GM19025 (cell line): ENCODE results near the gene DDX23.
"Not testable (repeated sequence)": the region's sequence is repeated elsewhere in the genome, so short reads cannot be mapped to it uniquely, and the experiment has no call there.

ENCODE experiments used
- ATAC-seq: cut with Tn5 transposase; IDR thresholded peaks from one replicate; pipeline ENCODE4 v1.9.1; 2021; ENCODE audit warnings: mild to moderate bottlenecking, low read depth, moderate library complexity; ENCODE audit not compliant: unreplicated experiment

DDX23 gene

GRCh38 chr12:48863291-48863690, 11.3 kb upstream of the DDX23 start:
- no peak for ATAC-seq

GRCh38 chr12:48862760-48863159, 10.8 kb upstream of the DDX23 start:
- no peak for ATAC-seq

DNA sequence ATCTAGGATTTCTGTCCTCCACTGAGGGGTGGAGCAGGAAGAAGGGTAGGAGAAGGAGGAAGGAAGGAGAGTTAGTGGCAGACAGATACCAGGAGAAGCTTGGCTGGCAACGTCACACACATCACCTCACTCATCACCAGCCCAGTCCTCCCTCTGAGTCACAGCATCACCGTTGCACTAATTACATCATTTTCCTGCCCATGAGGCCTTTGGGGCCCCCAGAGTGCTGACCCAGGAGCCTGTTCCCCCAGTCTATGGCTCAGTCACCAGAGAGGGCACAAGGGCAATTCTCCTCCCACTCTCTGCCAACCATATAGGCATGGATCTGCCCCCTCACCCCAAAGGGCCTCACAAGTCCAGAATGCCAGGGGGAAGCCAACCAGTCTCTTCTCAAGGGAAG, 9.1 kb upstream of the DDX23 start:
- ATAC-seq = no peak

DNA sequence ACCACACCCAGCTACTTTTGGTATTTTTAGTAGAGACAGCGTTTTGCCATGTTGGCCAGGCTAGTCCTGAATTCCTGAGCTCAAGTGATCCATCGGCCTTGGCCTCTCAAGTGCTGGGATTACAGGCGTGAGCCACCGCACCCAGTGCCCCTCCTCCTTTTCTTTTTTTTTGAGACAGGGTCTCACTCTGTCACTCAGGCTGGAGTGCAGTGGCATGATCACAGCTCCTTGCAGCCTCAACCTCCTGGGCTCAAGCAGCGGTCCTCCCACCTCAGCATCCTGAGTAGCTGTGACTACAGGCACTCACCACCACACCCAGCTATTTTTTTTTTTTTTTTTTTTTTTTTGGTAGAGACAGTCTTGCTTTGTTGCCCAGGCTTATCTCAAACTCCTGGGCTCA, 8.3 kb upstream of the DDX23 start:
- not testable (repeated sequence) for ATAC-seq

- ATAC-seq = no peak
Measured at GRCh38 chr12:48859607-48860006, 7.6 kb upstream of the DDX23 start.

GRCh38 chr12:48858043-48858442, 6.1 kb upstream of the DDX23 start:
- no peak for ATAC-seq

GRCh38 chr12:48857278-48857994, 5.5 kb upstream of the DDX23 start:
- ATAC-seq = no peak

GRCh38 chr12:48856379-48856778, 4.4 kb upstream of the DDX23 start:
- ATAC-seq = no peak

DNA sequence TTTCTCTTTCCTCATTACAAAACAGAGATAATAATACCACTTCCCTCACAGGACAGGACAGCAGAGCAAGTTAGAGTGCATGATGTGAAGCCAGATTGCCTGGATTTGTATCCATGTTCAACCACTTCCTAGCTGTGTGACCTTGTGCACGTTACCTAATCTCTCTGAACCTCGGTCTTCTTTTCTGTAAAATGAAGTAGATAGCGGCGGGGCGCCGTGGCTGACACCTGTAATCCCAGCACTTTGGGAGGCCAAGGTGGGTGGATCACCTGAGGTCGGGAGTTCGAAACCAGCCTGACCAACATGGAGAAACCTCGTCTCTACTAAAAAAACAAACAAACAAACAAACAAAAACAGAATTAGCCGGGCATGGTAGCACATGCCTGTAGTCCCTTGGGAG, 3.0 kb upstream of the DDX23 start:
- not testable (repeated sequence) for ATAC-seq

DNA sequence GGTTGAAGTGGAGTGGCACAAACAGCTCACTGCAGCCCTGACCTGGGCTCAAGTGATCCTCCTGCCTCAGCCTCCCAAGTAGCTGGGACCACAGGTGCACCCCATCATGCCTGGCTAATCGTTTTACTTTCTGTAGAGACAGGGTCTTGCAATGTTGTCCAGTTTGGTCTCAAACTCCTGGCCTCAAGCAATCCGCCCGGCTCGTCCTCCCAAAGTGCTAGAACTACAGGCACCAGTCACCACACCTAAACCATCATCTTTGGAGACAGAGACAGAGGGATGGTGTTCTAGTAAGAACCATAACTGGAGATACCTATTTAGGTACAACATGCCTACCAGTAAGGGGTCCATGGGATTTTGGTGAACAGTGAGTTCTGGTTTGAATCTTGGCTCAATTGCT, 2.5 kb upstream of the DDX23 start:
- ATAC-seq = no peak

DNA sequence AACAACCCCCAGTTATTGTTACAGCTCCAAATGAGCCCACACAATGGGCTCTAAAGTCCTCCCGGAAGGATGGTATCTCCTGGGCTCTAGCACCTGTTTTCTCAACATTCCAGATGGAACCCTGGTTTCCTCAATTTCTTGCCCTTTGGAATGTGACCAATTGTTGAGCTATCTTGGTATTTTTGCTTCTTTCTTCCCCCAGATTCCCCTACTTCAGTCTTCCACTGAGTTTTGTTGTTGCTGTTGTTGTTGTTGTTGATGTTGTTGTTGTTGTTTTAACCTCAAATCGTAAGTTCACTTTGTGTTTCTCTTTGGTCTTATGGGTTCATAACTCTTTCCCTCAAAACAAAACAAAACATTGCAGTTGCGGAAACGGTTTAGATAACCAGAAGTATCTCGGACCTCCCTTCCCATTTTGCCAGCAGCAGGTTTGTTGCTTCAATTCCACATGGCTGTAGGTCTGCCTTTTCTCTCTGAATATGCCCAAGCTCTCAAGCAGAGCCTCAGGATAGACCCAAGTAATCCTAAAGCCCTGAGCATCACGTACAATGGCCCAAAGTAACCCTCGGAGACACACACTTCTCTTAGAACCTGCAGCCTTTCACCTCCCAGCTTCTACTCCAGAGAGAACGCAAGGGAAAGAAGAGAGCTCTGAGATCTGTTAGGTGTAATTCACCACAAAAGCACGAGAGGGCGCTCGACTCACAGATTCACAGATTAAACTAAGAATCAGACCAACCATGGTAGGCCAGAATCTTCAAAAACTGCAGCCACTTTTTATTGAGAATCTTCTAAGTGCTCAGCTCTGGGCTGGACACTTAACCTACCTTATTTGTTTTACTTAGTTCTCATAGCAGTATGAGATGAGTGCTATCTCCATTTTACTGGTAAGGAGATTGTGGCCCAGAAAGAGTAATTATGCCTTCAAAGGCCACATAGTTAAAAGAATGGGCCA, 1.0 kb upstream of the DDX23 start:
- peak; percentile 29 for ATAC-seq

GRCh38 chr12:48842021-48842420, 9.9 kb downstream of the DDX23 start:
- not testable (repeated sequence) for ATAC-seq

DNA sequence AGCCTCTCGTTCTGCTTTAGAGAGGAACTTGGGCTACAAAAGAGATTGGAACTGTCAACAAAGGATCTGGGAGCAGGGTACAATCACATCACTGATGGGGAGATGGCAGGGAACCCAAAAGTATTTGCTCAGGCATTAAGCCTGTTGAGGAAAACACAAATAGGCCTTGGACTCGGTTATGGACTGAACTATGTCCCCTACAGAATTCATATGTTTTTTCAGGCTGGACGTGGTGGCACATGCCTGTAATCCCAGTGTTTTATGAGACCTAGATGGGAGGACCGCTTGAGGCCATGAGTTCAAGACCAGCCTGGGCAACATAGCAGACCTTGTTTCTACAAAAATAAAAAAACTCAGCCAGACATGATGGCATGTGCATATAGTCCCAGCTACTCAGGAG, 13.9 kb downstream of the DDX23 start:
- ATAC-seq = no peak

DNA sequence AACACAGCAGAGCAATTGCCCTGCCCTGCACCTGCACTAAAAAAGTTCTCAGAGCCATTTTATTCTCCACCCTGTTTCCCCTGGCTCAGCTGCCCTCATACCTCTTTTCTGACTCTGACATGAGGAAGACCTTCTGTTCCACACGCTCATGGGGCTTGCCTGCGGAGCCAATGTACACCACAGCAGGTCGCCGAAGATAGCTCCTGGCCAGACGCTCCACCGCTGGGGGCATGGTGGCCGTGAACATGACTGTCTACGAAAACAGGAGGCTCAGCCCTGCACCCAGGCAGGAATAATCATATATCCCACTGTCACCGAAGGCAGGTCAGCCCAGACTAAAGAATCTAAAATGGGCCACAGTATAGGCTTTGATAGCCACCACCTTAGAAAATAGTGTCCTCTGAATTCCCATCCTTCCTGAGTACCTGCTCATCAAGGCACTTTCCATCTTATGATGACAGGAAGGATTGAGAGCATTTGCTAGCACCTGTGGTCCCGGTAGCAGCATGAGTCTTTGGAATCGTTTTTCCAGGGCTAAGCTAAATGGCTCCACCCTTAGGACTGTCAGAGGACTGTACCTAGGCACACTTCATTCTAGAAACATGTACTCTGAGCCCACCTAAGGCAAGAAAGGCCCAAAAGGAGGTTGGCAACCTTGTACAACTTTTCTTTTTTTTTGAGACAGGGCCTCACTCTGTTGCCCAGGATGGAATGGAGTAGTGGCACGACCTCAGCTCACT, 19.5 kb downstream of the DDX23 start:
- ATAC-seq = no peak

DNA sequence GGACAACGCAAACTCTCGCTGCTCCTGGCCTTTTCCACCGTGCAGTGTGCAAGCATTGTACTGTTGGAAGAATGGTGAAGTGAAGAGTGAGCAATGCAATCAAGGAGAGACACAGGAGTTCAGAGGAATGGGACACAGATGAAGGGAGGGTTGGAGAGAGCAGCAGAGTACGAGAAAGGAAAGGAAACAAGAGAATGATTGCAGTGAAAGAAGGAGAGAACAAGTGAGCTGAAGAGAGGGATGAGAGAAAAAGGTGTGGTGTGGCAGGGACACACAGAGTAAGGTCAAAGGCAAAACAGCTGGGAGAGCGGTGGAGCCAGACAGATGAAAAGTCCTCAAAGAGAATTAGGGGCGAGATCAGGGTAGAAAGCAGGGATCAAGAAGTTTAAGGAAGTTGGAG, 20.7 kb downstream of the DDX23 start:
- ATAC-seq = no peak

- ATAC-seq = no peak
Measured at GRCh38 chr12:48828841-48829575, 23.0 kb downstream of the DDX23 start.

DNA sequence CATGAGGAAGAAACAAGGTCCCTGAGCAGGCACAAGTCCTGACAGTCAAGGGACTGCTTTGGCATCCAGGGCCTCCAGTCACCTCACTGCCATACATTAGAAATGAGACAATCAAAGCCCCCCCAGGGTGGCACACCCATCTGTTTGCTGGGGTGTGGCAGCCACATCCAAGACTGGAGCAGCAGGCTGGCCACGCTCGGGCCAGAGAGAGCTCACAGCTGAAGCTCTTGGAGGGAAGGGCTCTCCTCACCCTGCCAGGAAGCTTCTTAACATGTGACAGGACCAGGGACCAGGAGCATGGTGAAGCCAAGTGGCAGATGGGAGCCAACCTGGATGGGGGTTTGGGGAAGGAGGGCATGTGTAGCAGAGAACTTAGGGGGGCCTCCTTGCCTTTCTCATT, 23.7 kb downstream of the DDX23 start:
- no peak for ATAC-seq

DNA sequence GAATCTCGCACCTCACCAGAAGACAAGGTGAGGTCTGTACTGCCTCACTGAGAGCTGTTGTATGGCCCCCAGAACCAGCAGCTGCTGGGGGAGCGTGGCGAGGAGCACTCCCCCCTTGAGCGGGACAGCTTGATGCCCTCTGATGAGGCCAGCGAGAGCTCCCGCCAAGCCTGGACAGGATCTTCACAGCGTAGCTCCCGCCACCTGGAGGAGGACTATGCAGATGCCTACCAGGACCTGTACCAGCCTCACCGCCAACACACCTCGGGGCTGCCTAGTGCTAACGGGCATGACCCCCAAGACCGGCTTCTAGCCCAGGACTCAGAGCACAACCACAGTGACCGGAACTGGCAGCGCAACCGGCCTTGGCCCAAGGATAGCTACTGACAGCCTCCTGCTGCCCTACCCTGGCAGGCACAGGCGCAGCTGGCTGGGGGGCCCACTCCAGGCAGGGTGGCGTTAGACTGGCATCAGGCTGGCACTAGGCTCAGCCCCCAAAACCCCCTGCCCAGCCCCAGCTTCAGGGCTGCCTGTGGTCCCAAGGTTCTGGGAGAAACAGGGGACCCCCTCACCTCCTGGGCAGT, 24.4 kb downstream of the DDX23 start:
- ATAC-seq = no peak

GRCh38 chr12:48827026-48827425, 24.9 kb downstream of the DDX23 start:
- no peak for ATAC-seq
